ENCODE data around the gene MRPS26. TPM values are rescaled to one million over a fixed set of nuclear protein-coding genes. Genes with fewer than 3 reads are reported as not detected.

The MRPS26 gene
- total RNA-seq, 1 experiment from 2014 or later, result 182 TPM

DNA sequence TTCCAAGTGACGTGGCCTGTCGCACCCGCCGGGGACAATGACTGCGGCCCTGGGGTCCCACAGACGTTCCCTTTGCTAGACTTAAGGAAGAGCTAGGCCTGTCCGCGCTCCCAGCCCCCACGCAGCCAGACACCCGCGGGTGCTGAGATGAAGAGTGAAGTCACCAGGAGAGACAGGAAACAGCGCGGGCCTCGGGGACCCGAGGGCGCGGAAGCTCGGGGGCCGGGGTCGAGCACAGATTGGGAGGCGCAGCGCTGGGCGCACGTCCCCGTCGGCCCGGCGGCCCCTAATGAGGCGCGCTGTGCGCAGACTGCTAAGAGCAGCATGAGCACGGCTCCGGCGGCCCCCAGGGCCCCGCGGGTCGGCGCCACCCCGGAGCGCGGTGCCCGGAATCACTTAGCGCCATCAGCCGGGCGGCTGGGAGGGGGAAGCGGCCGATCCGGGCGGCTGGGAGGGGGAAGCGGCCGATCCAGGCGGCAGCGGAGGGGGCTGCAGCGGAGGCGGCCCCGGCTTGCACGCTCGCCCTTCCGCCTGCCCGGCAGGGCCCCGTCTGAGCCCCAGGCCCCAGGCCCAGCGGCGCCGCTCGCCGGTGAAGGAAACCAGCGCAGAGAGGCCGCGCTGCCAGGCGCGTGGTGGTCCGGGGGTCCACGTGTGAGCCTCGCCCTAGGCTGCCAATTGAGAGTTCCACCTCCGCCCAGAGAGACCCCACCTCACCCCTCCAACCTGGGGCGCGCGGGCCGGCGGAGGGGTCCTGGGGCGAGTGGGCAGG, 46.9 kb downstream of the MRPS26 start:
- no peak overlapping the region for H2AFZ ChIP-seq (ENCODE audit: low read length)
- no TSS peak for BruUV-seq (replicated peaks)
- no peaks in the 10 kb centered on the region for H3K36me3 ChIP-seq (ENCODE audit: low read depth, low read length)
- no peaks in the 10 kb centered on the region for H3K79me2 ChIP-seq (ENCODE audit: low read length)
- H3K9me3 ChIP-seq (ENCODE audit: low read length), result no peaks in the 10 kb centered on the region
- ChIA-PET CTCF (interaction anchor here (0.6 kb wide), 1 partner anchor 689 kb away, joined by 3 read pairs; no protein-coding TSS in a partner anchor), POLR2A (ENCODE audit: unreplicated experiment) (no interaction called here)
- H3K27me3 ChIP-seq (ENCODE audit: low read length), result no peaks in the 10 kb centered on the region
- no peak overlapping the region for H3K27ac ChIP-seq (ENCODE audit: low read length)
- no peaks in the 10 kb centered on the region for H3K4me1 ChIP-seq (ENCODE audit: insufficient read depth, low read length)
- DNase-seq (no peak), ATAC-seq (no peak)
- no peaks in the 10 kb centered on the region for H4K20me1 ChIP-seq (ENCODE audit: low read length)
- H3K9me2 ChIP-seq (replicated peaks; ENCODE audit: low read length), result no peaks in the 10 kb centered on the region
- no peak overlapping the region for H3K4me3 ChIP-seq (ENCODE audit: low read length)
- TF ChIP-seq EZH2phosphoT487 (IDR thresholded peaks at IDR 0.05; ENCODE audit: borderline replicate concordance, low read length) (no peak), EZH2 (IDR thresholded peaks at IDR 0.05; ENCODE audit: low read length, unreplicated experiment) (no peak)
- TF ChIP-seq, protein P1, sequence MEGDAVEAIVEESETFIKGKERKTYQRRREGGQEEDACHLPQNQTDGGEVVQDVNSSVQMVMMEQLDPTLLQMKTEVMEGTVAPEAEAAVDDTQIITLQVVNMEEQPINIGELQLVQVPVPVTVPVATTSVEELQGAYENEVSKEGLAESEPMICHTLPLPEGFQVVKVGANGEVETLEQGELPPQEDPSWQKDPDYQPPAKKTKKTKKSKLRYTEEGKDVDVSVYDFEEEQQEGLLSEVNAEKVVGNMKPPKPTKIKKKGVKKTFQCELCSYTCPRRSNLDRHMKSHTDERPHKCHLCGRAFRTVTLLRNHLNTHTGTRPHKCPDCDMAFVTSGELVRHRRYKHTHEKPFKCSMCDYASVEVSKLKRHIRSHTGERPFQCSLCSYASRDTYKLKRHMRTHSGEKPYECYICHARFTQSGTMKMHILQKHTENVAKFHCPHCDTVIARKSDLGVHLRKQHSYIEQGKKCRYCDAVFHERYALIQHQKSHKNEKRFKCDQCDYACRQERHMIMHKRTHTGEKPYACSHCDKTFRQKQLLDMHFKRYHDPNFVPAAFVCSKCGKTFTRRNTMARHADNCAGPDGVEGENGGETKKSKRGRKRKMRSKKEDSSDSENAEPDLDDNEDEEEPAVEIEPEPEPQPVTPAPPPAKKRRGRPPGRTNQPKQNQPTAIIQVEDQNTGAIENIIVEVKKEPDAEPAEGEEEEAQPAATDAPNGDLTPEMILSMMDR (conservative IDR thresholded peaks at IDR 0.05; ENCODE audit: low read depth, low read length), result no peak
- intact Hi-C loops (cut with micrococcal nuclease), result no loop called here
- H3K4me2 ChIP-seq (ENCODE audit: low read length), result no peak overlapping the region
- no peak overlapping the region for H3K9ac ChIP-seq (ENCODE audit: low read length)
- no peaks in the 10 kb centered on the region for H3F3A ChIP-seq (ENCODE audit: low read length, unreplicated experiment)

DNA sequence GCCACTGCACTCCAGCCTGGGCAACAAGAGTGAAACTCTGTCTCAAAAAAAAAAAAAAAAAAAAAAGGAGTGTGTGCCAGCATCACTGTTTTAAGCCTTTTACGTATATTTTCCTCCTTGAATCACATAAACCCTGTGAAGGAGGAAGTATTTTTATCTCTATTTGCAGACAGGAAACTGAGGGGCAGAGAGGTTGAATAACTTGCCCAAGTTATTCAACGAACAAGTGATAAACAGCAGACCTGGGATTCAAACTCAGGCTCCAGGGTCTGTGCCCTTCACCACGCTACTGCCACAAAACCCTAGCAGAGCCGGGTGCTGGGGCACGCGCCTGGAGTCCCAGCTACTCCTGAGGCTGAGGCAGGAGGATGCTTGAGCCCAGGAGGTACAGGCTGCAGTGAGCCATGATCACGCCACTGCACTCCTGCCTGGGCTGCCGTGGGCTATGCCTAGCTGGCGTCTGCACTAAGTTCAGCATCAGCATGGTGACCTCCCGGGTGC, 48.1 kb downstream of the MRPS26 start:
- Histone ChIP-seq H3K9ac (ENCODE audit: low read length) (no peak overlapping the region), H3K36me3 (ENCODE audit: low read depth, low read length) (no peaks in the 10 kb centered on the region), H3K27ac (ENCODE audit: low read length) (no peak overlapping the region), H3F3A (ENCODE audit: low read length, unreplicated experiment) (no peaks in the 10 kb centered on the region), H3K79me2 (ENCODE audit: low read length) (no peaks in the 10 kb centered on the region), H3K27me3 (ENCODE audit: low read length) (no peaks in the 10 kb centered on the region), H3K9me2 (replicated peaks; ENCODE audit: low read length) (no peaks in the 10 kb centered on the region), H4K20me1 (ENCODE audit: low read length) (no peaks in the 10 kb centered on the region), H3K4me2 (ENCODE audit: low read length) (no peak overlapping the region), H3K4me3 (ENCODE audit: low read length) (no peak overlapping the region), H2AFZ (ENCODE audit: low read length) (no peak overlapping the region), H3K9me3 (ENCODE audit: low read length) (no peaks in the 10 kb centered on the region), H3K4me1 (ENCODE audit: insufficient read depth, low read length) (no peaks in the 10 kb centered on the region)
- DNase-seq (no peak), ATAC-seq (peak; percentile 24; the same call in 1 of the 2 replicates)
- POLR2A ChIA-PET (ENCODE audit: unreplicated experiment), result no interaction called here
- CTCF ChIA-PET, result interaction anchor here (0.6 kb wide), 1 partner anchor 690 kb away, joined by 3 read pairs; no protein-coding TSS in a partner anchor
- BruUV-seq (replicated peaks), result no TSS peak
- TF ChIP-seq EZH2phosphoT487 (IDR thresholded peaks at IDR 0.05; ENCODE audit: borderline replicate concordance, low read length) (no peak), EZH2 (IDR thresholded peaks at IDR 0.05; ENCODE audit: low read length, unreplicated experiment) (no peak)
- TF ChIP-seq, protein P1 (conservative IDR thresholded peaks at IDR 0.05; ENCODE audit: low read depth, low read length), result no peak
- intact Hi-C loops (cut with micrococcal nuclease), result no loop called here

Data from PC-3 (cell line).